Panc1 (cell line): ENCODE measurements around the gene IRF2BP1.

Experiments
- POLR2AphosphoS5 ChIP-seq: IDR thresholded peaks from 2 replicates; pipeline ENCODE4 v1.6.1; 2012; ENCODE audit warnings: mild to moderate bottlenecking, low read depth, low read length, moderate library complexity
- SIN3A ChIP-seq: IDR thresholded peaks from 2 replicates; pipeline ENCODE4 v1.6.1; 2012; ENCODE audit warnings: low read depth, mild to moderate bottlenecking, low read length, moderate library complexity, borderline replicate concordance; ENCODE audit not compliant: insufficient read depth
- TCF7L2 ChIP-seq: IDR thresholded peaks from 2 replicates; pipeline ENCODE4 v1.6.1; 2011; ENCODE audit warnings: mild to moderate bottlenecking, low read depth, low read length, inconsistent platforms
- TF ChIP-seq, protein P1 (sequence below): fragments of 450-650 bp; IDR thresholded peaks from 2 replicates; pipeline ENCODE4 v1.5.1; 2017; ENCODE audit warnings: mild to moderate bottlenecking

- TF ChIP-seq, protein P1, sequence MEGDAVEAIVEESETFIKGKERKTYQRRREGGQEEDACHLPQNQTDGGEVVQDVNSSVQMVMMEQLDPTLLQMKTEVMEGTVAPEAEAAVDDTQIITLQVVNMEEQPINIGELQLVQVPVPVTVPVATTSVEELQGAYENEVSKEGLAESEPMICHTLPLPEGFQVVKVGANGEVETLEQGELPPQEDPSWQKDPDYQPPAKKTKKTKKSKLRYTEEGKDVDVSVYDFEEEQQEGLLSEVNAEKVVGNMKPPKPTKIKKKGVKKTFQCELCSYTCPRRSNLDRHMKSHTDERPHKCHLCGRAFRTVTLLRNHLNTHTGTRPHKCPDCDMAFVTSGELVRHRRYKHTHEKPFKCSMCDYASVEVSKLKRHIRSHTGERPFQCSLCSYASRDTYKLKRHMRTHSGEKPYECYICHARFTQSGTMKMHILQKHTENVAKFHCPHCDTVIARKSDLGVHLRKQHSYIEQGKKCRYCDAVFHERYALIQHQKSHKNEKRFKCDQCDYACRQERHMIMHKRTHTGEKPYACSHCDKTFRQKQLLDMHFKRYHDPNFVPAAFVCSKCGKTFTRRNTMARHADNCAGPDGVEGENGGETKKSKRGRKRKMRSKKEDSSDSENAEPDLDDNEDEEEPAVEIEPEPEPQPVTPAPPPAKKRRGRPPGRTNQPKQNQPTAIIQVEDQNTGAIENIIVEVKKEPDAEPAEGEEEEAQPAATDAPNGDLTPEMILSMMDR = no peak
- TF ChIP-seq POLR2AphosphoS5 = no peak
- TF ChIP-seq SIN3A = peak; percentile 79; the same call in 1 of the 2 replicates
- TF ChIP-seq TCF7L2 = no peak
Observed at GRCh38 chr19:45927565-45928261, 41.8 kb upstream of the IRF2BP1 start.
